Activated CD8-positive, alpha-beta T cell treated with anti-CD3 and anti-CD28 coated beads for 36 hours (primary cell): ENCODE data around the gene AGAP1. TPM values are rescaled to one million over a fixed set of nuclear protein-coding genes. Genes with fewer than 3 reads are reported as not detected.

ENCODE experiments used
- ATAC-seq: fragments of 200-7000 bp; cut with Tn5 transposase; one replicate; pipeline ENCODE4 v1.10.0; 2021; ENCODE audit warnings: mild to moderate bottlenecking, moderate library complexity
- CTCF ChIA-PET: fragments of 350-600 bp; sonication (Branson Sonifier 250); formaldehyde crosslinking; loops from one replicate; lab custom pipeline; 2021; ENCODE audit warnings: antibody characterized with exemption; lab: Charles Lee
- POLR2A ChIA-PET: fragments of 350-600 bp; sonication (Branson Sonifier 250); formaldehyde crosslinking; loops from one replicate; lab custom pipeline; 2021; ENCODE audit warnings: antibody characterized with exemption; lab: Charles Lee
- DNase-seq: peaks from one replicate; pipeline ENCODE4 v3.0.0-alpha.2; 2020
- H3K27ac Mint-ChIP-seq: one replicate; pipeline ENCODE4 v1.8.0; 2021; ENCODE audit warnings: mild to moderate bottlenecking, mixed read lengths
- H3K27me3 Mint-ChIP-seq: one replicate; pipeline ENCODE4 v1.8.0; 2021; ENCODE audit warnings: mixed read lengths
- H3K36me3 Mint-ChIP-seq: one replicate; pipeline ENCODE4 v1.8.0; 2021; ENCODE audit warnings: low read depth, mixed read lengths
- H3K4me1 Mint-ChIP-seq: one replicate; pipeline ENCODE4 v1.8.0; 2021; ENCODE audit warnings: low read depth, mixed read lengths
- H3K4me3 Mint-ChIP-seq: one replicate; pipeline ENCODE4 v1.8.0; 2021; ENCODE audit warnings: mild to moderate bottlenecking, moderate library complexity, mixed read lengths
- H3K9me3 Mint-ChIP-seq: one replicate; pipeline ENCODE4 v1.8.0; 2021; ENCODE audit warnings: mixed read lengths
- intact Hi-C: fragments of 100-400 bp; cut with micrococcal nuclease; formaldehyde crosslinking; loops from one replicate; pipeline ENCODE4 v1.10.0; 2022
- total RNA-seq, 2 experiments: library from RNA; stranded (reverse); gene quantifications; one replicate each; pipeline ENCODE4 v1.2.3, GENCODE V29; 2021
- TF ChIP-seq, protein P1 (sequence below): fragments of 200-600 bp; IDR thresholded peaks from one replicate; pipeline ENCODE4 v1.8.0; 2022; ENCODE audit warnings: antibody characterized with exemption, mild to moderate bottlenecking

Gene AGAP1
- total RNA-seq, 2 experiments from 2014 or later, result 2.5 to 2.9 TPM

DNA sequence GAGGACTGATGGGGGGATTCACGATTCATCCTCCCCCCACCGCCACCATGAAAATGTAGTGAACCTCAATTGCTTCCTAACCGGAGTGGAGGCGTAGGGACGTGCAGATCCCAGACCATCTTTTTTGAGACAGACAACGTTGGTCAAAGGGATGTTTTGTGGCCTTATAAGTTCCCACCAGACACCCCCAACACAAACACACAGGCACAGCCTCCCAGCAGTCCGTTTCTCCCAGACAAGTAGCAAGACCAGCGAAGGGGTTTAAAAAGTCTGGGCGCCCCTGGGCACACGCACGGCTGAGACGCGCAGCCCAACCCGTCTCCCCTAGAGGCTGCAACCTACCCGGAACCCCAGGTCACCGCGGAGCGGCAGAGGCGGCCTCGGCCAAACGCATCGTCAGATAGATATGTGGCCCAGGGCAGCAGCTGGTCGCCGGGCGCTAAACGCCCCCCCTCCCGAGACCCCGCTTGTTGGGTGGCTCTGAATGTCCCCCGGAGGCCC is 673.0 kb downstream of the AGAP1 start:
- H3K27me3 Mint-ChIP-seq, result peaks cover 63% of the 10 kb centered on the region
- DNase-seq (no peak), ATAC-seq (no peak)
- H3K27ac Mint-ChIP-seq, result no peak overlapping the region
- H3K9me3 Mint-ChIP-seq, result no peaks in the 10 kb centered on the region
- TF ChIP-seq, protein P1, sequence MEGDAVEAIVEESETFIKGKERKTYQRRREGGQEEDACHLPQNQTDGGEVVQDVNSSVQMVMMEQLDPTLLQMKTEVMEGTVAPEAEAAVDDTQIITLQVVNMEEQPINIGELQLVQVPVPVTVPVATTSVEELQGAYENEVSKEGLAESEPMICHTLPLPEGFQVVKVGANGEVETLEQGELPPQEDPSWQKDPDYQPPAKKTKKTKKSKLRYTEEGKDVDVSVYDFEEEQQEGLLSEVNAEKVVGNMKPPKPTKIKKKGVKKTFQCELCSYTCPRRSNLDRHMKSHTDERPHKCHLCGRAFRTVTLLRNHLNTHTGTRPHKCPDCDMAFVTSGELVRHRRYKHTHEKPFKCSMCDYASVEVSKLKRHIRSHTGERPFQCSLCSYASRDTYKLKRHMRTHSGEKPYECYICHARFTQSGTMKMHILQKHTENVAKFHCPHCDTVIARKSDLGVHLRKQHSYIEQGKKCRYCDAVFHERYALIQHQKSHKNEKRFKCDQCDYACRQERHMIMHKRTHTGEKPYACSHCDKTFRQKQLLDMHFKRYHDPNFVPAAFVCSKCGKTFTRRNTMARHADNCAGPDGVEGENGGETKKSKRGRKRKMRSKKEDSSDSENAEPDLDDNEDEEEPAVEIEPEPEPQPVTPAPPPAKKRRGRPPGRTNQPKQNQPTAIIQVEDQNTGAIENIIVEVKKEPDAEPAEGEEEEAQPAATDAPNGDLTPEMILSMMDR, result no peak
- ChIA-PET CTCF (interaction anchor here (2.0 kb wide), 1 partner anchor 11 kb away, joined by 13 read pairs; no protein-coding TSS in a partner anchor), POLR2A (interaction anchor here (0.5 kb wide), 1 partner anchor 94 kb away, joined by 3 read pairs; no protein-coding TSS in a partner anchor)
- intact Hi-C loops, result loop anchor here (10.0 kb wide), 1 partner anchor 492 kb away; no protein-coding TSS in a partner anchor
- no peak overlapping the region for H3K4me3 Mint-ChIP-seq
- H3K4me1 Mint-ChIP-seq, result peaks cover 13% of the 10 kb centered on the region
- H3K36me3 Mint-ChIP-seq, result no peaks in the 10 kb centered on the region

DNA sequence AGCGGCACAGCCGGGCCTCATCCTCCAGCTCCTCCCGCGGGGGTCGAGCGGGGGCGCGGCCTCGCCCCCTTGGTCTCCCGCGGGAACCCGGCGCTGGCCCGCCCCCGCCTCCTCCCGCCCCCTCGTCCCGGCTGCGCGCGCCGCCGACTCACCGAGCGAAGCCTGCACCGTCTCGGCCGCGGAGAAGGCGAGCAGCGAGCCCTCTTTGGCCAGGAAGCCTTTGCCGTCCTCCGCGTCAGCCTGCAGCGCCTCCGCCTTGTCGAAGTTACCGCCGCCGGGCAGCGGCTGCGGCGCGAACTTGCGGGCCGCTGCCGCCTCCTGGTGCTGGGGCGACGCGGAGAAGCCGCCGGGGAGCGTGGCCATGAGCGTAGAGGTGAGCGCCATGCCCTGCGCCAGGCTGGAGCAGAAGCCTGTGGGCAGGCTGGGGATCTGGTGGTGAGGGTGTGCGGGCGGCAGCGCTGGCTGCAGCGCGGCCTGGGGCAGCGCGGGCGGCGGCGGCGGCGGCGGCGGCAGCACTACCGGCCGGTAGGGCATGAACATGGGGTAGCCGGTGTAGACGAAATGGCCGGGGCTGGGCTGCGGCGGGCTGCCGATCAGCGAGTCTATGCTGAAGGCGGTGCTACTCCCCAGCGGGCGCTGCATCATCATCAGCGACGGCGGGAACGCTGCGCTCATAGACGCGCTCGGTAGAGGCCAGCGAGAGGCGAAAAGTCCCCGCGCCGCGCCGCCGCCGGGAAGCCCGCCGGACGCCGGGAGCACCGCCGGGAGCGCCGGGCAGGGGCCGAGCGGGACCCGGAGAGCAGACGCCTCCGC is 673.7 kb downstream of the AGAP1 start:
- Mint-ChIP-seq H3K27me3 (peaks cover 63% of the 10 kb centered on the region), H3K9me3 (no peaks in the 10 kb centered on the region), H3K27ac (no peak overlapping the region), H3K4me1 (peaks cover 13% of the 10 kb centered on the region), H3K36me3 (no peaks in the 10 kb centered on the region), H3K4me3 (no peak overlapping the region)
- ChIA-PET POLR2A (interaction anchor here (0.5 kb wide), 1 partner anchor 95 kb away, joined by 3 read pairs; no protein-coding TSS in a partner anchor), CTCF (interaction anchor here (1.3 kb wide), 1 partner anchor 387 kb away, joined by 3 read pairs; no protein-coding TSS in a partner anchor)
- TF ChIP-seq, protein P1, result no peak
- intact Hi-C loops, result loop anchor here (10.0 kb wide), 1 partner anchor 493 kb away; no protein-coding TSS in a partner anchor
- no peak for DNase-seq
- ATAC-seq, result peak; percentile 10

DNA sequence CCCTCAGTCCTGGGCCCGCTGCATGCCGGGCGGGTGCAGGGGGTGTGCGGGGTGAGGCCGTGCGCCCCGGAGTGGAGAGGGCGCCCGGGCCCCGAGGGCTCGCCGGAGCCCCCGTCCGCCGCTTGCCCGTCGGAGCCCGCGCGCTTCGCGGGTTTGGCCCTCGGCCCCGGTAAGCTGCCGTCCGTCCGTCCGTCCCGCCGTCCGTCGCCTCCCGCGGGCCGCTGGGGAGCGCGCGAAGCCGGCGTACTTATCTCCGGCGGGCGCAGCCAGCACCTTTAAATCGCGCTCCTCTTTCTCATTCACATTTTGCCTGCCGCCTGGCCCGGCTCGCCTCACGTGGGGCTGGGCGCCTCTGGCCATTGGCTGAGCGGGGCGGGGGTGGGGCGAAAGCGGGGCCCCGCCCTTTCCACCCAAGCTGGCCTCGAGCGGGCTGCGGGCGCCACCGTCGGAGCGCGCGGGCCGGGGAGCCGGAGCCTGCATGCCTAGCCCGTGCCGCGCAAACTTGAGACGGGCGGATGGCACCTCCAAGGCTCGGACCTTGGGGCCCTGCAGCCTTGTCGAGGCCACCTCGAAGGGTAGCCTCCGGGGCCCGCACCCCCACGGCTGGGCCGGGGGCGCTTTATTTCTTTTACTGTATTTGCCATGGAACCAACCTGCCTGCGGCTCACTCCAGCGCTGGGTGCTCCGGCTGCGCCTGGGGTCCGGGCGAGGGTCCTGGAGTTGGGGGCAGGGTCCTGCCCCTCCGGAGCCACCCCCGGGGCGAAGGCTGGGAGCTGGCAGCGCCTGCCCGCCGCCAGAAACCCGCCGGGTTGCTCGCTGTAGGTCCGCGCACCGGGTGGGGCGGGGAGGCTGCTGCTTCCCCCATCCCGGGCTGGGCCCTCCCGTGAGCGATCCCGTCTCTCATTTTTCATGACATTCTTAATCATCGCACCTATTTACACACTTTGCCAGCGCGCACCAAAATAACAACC is 674.6 kb downstream of the AGAP1 start, which contains the start of gene GBX2:
Gene GBX2 (minus strand): TSS at position 277 of the 971 bp plus-strand sequence. CDS start 415 bp downstream, outside the sequence.
- DNase-seq, result no peak
- ChIA-PET CTCF (interaction anchor here (1.3 to 2.2 kb wide), 3 partner anchors 9 to 389 kb away, joined by 3 to 11 read pairs (median 6); no protein-coding TSS in a partner anchor), POLR2A (no interaction called here)
- no peak for ATAC-seq
- peaks cover 58% of the 10 kb centered on the region for H3K27me3 Mint-ChIP-seq
- peaks cover 13% of the 10 kb centered on the region for H3K4me1 Mint-ChIP-seq
- TF ChIP-seq, protein P1, result no peak
- intact Hi-C loops, result loop anchor here (10.0 kb wide), 1 partner anchor 494 kb away; no protein-coding TSS in a partner anchor
- H3K9me3 Mint-ChIP-seq, result no peaks in the 10 kb centered on the region
- no peak within 1 kb of the TSS for H3K4me3 Mint-ChIP-seq
- H3K36me3 Mint-ChIP-seq, result no peaks in the 10 kb centered on the region
- H3K27ac Mint-ChIP-seq, result no peak within 1 kb of the TSS

DNA sequence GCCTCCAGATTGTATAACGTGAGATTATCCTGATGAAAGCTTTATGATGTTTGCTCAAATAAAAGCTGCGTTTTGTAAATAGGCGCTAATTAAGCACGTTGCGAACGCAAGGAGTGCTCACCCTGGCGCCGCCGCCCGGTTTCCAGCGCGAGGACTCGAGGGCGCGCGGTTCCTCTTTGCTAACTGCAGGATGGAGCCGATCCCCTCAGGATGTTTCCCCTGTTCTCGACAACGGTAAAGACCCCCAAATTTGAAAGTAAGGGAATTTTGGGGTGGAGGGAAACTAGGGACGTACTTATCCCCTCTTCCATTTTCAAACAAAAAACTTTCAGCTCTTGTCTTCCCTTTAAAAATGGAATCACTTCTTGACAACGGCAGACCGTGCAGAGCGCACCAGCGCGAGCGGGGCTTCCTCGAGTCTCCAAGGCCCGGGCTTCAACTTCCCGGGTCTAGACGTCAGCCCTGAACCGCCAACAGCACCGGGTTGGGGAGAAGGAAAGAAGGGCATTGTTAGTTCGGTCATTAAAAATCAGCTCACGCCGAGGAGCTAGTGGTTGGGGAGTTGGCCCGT is 675.4 kb downstream of the AGAP1 start:
- Mint-ChIP-seq H3K4me3 (no peak overlapping the region), H3K4me1 (peaks cover 13% of the 10 kb centered on the region), H3K9me3 (no peaks in the 10 kb centered on the region), H3K27ac (no peak overlapping the region), H3K27me3 (peaks cover 67% of the 10 kb centered on the region), H3K36me3 (no peaks in the 10 kb centered on the region)
- ChIA-PET CTCF (interaction anchor here (1.3 to 3.2 kb wide), 4 partner anchors 9 to 390 kb away, joined by 3 to 18 read pairs (median 8); no protein-coding TSS in a partner anchor), POLR2A (interaction anchor here (1.6 kb wide), 1 partner anchor 390 kb away, joined by 3 read pairs; no protein-coding TSS in a partner anchor)
- intact Hi-C loops, result loop anchor here (10.0 kb wide), 1 partner anchor 494 kb away; no protein-coding TSS in a partner anchor
- ATAC-seq, result no peak
- TF ChIP-seq, protein P1, result no peak
- no peak for DNase-seq
